ENCODE measurements around the gene CLNK. TPM values are rescaled to one million over a fixed set of nuclear protein-coding genes. Genes with fewer than 3 reads are reported as not detected.

The CLNK gene
- total RNA-seq, 1 donor from 2014 or later, result not detected

GRCh38 chr4:10667701-10668326 lies 16.8 kb downstream of the CLNK start:
- H3K27ac ChIP-seq (ENCODE audit: low read depth, low read length), result no peak overlapping the region
- H3K36me3 ChIP-seq (ENCODE audit: control insufficient read depth in 3 of 3, insufficient read depth in 3 of 3, low read length in 3 of 3), result no peaks in the 10 kb centered on the region
- no peaks in the 10 kb centered on the region for H3K27me3 ChIP-seq (ENCODE audit: control insufficient read depth in 3 of 3, insufficient read depth in 3 of 3, low read length in 3 of 3)
- H3K9ac ChIP-seq (ENCODE audit: low read depth in 1 of 3, low read length in 3 of 3), result no peak overlapping the region
- H3K9me3 ChIP-seq (ENCODE audit: control insufficient read depth in 3 of 3, low read length in 3 of 3), result no peaks in the 10 kb centered on the region
- no peaks in the 10 kb centered on the region for H3K4me1 ChIP-seq (ENCODE audit: control insufficient read depth in 3 of 3, insufficient read depth in 3 of 3, low read length in 3 of 3)
- no peak overlapping the region for H3K4me3 ChIP-seq (ENCODE audit: low read length in 3 of 3)

- Histone ChIP-seq H3K4me1 (ENCODE audit: control insufficient read depth in 3 of 3, insufficient read depth in 3 of 3, low read length in 3 of 3) (no peaks in the 10 kb centered on the region), H3K27ac (ENCODE audit: low read depth, low read length) (no peak overlapping the region), H3K4me3 (ENCODE audit: low read length in 3 of 3) (no peak overlapping the region), H3K9ac (ENCODE audit: low read depth in 1 of 3, low read length in 3 of 3) (no peak overlapping the region), H3K36me3 (ENCODE audit: control insufficient read depth in 3 of 3, insufficient read depth in 3 of 3, low read length in 3 of 3) (no peaks in the 10 kb centered on the region), H3K9me3 (ENCODE audit: control insufficient read depth in 3 of 3, low read length in 3 of 3) (no peaks in the 10 kb centered on the region), H3K27me3 (ENCODE audit: control insufficient read depth in 3 of 3, insufficient read depth in 3 of 3, low read length in 3 of 3) (no peaks in the 10 kb centered on the region)
Observed at GRCh38 chr4:10666616-10667015, 18.0 kb downstream of the CLNK start.

GRCh38 chr4:10664408-10664807 lies 20.2 kb downstream of the CLNK start:
- H3K9me3 ChIP-seq (ENCODE audit: control insufficient read depth in 3 of 3, low read length in 3 of 3), result no peaks in the 10 kb centered on the region
- no peak overlapping the region for H3K9ac ChIP-seq (ENCODE audit: low read depth in 1 of 3, low read length in 3 of 3)
- no peaks in the 10 kb centered on the region for H3K36me3 ChIP-seq (ENCODE audit: control insufficient read depth in 3 of 3, insufficient read depth in 3 of 3, low read length in 3 of 3)
- H3K27me3 ChIP-seq (ENCODE audit: control insufficient read depth in 3 of 3, insufficient read depth in 3 of 3, low read length in 3 of 3), result no peaks in the 10 kb centered on the region
- H3K27ac ChIP-seq (ENCODE audit: low read depth, low read length), result no peak overlapping the region
- H3K4me1 ChIP-seq (ENCODE audit: control insufficient read depth in 3 of 3, insufficient read depth in 3 of 3, low read length in 3 of 3), result no peaks in the 10 kb centered on the region
- no peak overlapping the region for H3K4me3 ChIP-seq (ENCODE audit: low read length in 3 of 3)

GRCh38 chr4:10662937-10663336 lies 21.6 kb downstream of the CLNK start:
- Histone ChIP-seq H3K9me3 (ENCODE audit: control insufficient read depth in 3 of 3, low read length in 3 of 3) (no peaks in the 10 kb centered on the region), H3K27me3 (ENCODE audit: control insufficient read depth in 3 of 3, insufficient read depth in 3 of 3, low read length in 3 of 3) (no peaks in the 10 kb centered on the region)

GRCh38 chr4:10661047-10661446 lies 23.5 kb downstream of the CLNK start:
- Histone ChIP-seq H3K4me1 (ENCODE audit: control insufficient read depth in 3 of 3, insufficient read depth in 3 of 3, low read length in 3 of 3) (no peaks in the 10 kb centered on the region), H3K27me3 (ENCODE audit: control insufficient read depth in 3 of 3, insufficient read depth in 3 of 3, low read length in 3 of 3) (no peaks in the 10 kb centered on the region), H3K9me3 (ENCODE audit: control insufficient read depth in 3 of 3, low read length in 3 of 3) (no peaks in the 10 kb centered on the region)

More at GRCh38 chr4:10662937-10663336, 21.6 kb downstream of the CLNK start:
- Histone ChIP-seq H3K27ac (ENCODE audit: low read depth, low read length) (no peak overlapping the region), H3K4me3 (ENCODE audit: low read length in 3 of 3) (no peak overlapping the region), H3K36me3 (ENCODE audit: control insufficient read depth in 3 of 3, insufficient read depth in 3 of 3, low read length in 3 of 3) (no peaks in the 10 kb centered on the region), H3K4me1 (ENCODE audit: control insufficient read depth in 3 of 3, insufficient read depth in 3 of 3, low read length in 3 of 3) (no peaks in the 10 kb centered on the region), H3K9ac (ENCODE audit: low read depth in 1 of 3, low read length in 3 of 3) (no peak overlapping the region)

GRCh38 chr4:10659251-10659650 lies 25.3 kb downstream of the CLNK start:
- no peaks in the 10 kb centered on the region for H3K36me3 ChIP-seq (ENCODE audit: control insufficient read depth in 3 of 3, insufficient read depth in 3 of 3, low read length in 3 of 3)

More at GRCh38 chr4:10661047-10661446, 23.5 kb downstream of the CLNK start:
- Histone ChIP-seq H3K36me3 (ENCODE audit: control insufficient read depth in 3 of 3, insufficient read depth in 3 of 3, low read length in 3 of 3) (no peaks in the 10 kb centered on the region), H3K27ac (ENCODE audit: low read depth, low read length) (no peak overlapping the region), H3K9ac (ENCODE audit: low read depth in 1 of 3, low read length in 3 of 3) (no peak overlapping the region), H3K4me3 (ENCODE audit: low read length in 3 of 3) (no peak overlapping the region)

GRCh38 chr4:10656988-10657387 lies 27.6 kb downstream of the CLNK start:
- no peak overlapping the region for H3K4me3 ChIP-seq (ENCODE audit: low read length in 3 of 3)
- H3K27ac ChIP-seq (ENCODE audit: low read depth, low read length), result no peak overlapping the region
- H3K4me1 ChIP-seq (ENCODE audit: control insufficient read depth in 3 of 3, insufficient read depth in 3 of 3, low read length in 3 of 3), result no peaks in the 10 kb centered on the region
- no peak overlapping the region for H3K9ac ChIP-seq (ENCODE audit: low read depth in 1 of 3, low read length in 3 of 3)
- H3K9me3 ChIP-seq (ENCODE audit: control insufficient read depth in 3 of 3, low read length in 3 of 3), result no peaks in the 10 kb centered on the region
- no peaks in the 10 kb centered on the region for H3K36me3 ChIP-seq (ENCODE audit: control insufficient read depth in 3 of 3, insufficient read depth in 3 of 3, low read length in 3 of 3)
- no peaks in the 10 kb centered on the region for H3K27me3 ChIP-seq (ENCODE audit: control insufficient read depth in 3 of 3, insufficient read depth in 3 of 3, low read length in 3 of 3)

More at GRCh38 chr4:10659251-10659650, 25.3 kb downstream of the CLNK start:
- H3K4me1 ChIP-seq (ENCODE audit: control insufficient read depth in 3 of 3, insufficient read depth in 3 of 3, low read length in 3 of 3), result no peaks in the 10 kb centered on the region
- no peak overlapping the region for H3K4me3 ChIP-seq (ENCODE audit: low read length in 3 of 3)
- H3K27ac ChIP-seq (ENCODE audit: low read depth, low read length), result no peak overlapping the region
- no peak overlapping the region for H3K9ac ChIP-seq (ENCODE audit: low read depth in 1 of 3, low read length in 3 of 3)
- no peaks in the 10 kb centered on the region for H3K27me3 ChIP-seq (ENCODE audit: control insufficient read depth in 3 of 3, insufficient read depth in 3 of 3, low read length in 3 of 3)
- H3K9me3 ChIP-seq (ENCODE audit: control insufficient read depth in 3 of 3, low read length in 3 of 3), result no peaks in the 10 kb centered on the region

GRCh38 chr4:10656420-10656819 lies 28.1 kb downstream of the CLNK start:
- Histone ChIP-seq H3K9ac (ENCODE audit: low read depth in 1 of 3, low read length in 3 of 3) (no peak overlapping the region), H3K27me3 (ENCODE audit: control insufficient read depth in 3 of 3, insufficient read depth in 3 of 3, low read length in 3 of 3) (no peaks in the 10 kb centered on the region), H3K4me3 (ENCODE audit: low read length in 3 of 3) (no peak overlapping the region), H3K9me3 (ENCODE audit: control insufficient read depth in 3 of 3, low read length in 3 of 3) (no peaks in the 10 kb centered on the region), H3K27ac (ENCODE audit: low read depth, low read length) (no peak overlapping the region), H3K4me1 (ENCODE audit: control insufficient read depth in 3 of 3, insufficient read depth in 3 of 3, low read length in 3 of 3) (no peaks in the 10 kb centered on the region), H3K36me3 (ENCODE audit: control insufficient read depth in 3 of 3, insufficient read depth in 3 of 3, low read length in 3 of 3) (no peaks in the 10 kb centered on the region)

- Histone ChIP-seq H3K4me1 (ENCODE audit: control insufficient read depth in 3 of 3, insufficient read depth in 3 of 3, low read length in 3 of 3) (no peaks in the 10 kb centered on the region), H3K27ac (ENCODE audit: low read depth, low read length) (no peak overlapping the region), H3K36me3 (ENCODE audit: control insufficient read depth in 3 of 3, insufficient read depth in 3 of 3, low read length in 3 of 3) (no peaks in the 10 kb centered on the region), H3K27me3 (ENCODE audit: control insufficient read depth in 3 of 3, insufficient read depth in 3 of 3, low read length in 3 of 3) (no peaks in the 10 kb centered on the region), H3K9me3 (ENCODE audit: control insufficient read depth in 3 of 3, low read length in 3 of 3) (no peaks in the 10 kb centered on the region), H3K9ac (ENCODE audit: low read depth in 1 of 3, low read length in 3 of 3) (no peak overlapping the region), H3K4me3 (ENCODE audit: low read length in 3 of 3) (no peak overlapping the region)
Observed at GRCh38 chr4:10655968-10656367, 28.6 kb downstream of the CLNK start.

GRCh38 chr4:10648479-10648878 lies 36.1 kb downstream of the CLNK start:
- no peaks in the 10 kb centered on the region for H3K36me3 ChIP-seq (ENCODE audit: control insufficient read depth in 3 of 3, insufficient read depth in 3 of 3, low read length in 3 of 3)
- no peaks in the 10 kb centered on the region for H3K9me3 ChIP-seq (ENCODE audit: control insufficient read depth in 3 of 3, low read length in 3 of 3)
- no peaks in the 10 kb centered on the region for H3K4me1 ChIP-seq (ENCODE audit: control insufficient read depth in 3 of 3, insufficient read depth in 3 of 3, low read length in 3 of 3)
- H3K27ac ChIP-seq (ENCODE audit: low read depth, low read length), result no peak overlapping the region
- H3K9ac ChIP-seq (ENCODE audit: low read depth in 1 of 3, low read length in 3 of 3), result no peak overlapping the region
- H3K4me3 ChIP-seq (ENCODE audit: low read length in 3 of 3), result no peak overlapping the region
- H3K27me3 ChIP-seq (ENCODE audit: control insufficient read depth in 3 of 3, insufficient read depth in 3 of 3, low read length in 3 of 3), result no peaks in the 10 kb centered on the region
